Measurements from ENCODE around the gene FAHD2A.
A peak's percentile ranks its signal among the peaks of the same experiment; 100 is the strongest.

FAHD2A gene

GRCh38 chr2:95390881-95391321, 11.6 kb upstream of the FAHD2A start:
- no peak for TF ChIP-seq CTCF (IDR thresholded peaks at IDR 0.05; ENCODE audit: insufficient read depth, low read depth, low read length, missing control alignments)
- no peak for DNase-seq (ENCODE audit: low read depth)
- no peak overlapping the region for H3K4me3 ChIP-seq (ENCODE audit: low read depth, low read length)

GRCh38 chr2:95391641-95392310, 10.7 kb upstream of the FAHD2A start:
- no peak overlapping the region for H3K4me3 ChIP-seq (ENCODE audit: low read depth, low read length)
- TF ChIP-seq CTCF (IDR thresholded peaks at IDR 0.05; ENCODE audit: insufficient read depth, low read depth, low read length, missing control alignments): no peak
- no peak for DNase-seq (ENCODE audit: low read depth)

- TF ChIP-seq CTCF (IDR thresholded peaks at IDR 0.05; ENCODE audit: insufficient read depth, low read depth, low read length, missing control alignments): no peak
- DNase-seq (ENCODE audit: low read depth): no peak
- H3K4me3 ChIP-seq (ENCODE audit: low read depth, low read length): no peak overlapping the region
Observed at GRCh38 chr2:95392320-95392719, 10.2 kb upstream of the FAHD2A start.

GRCh38 chr2:95392730-95393455, 9.6 kb upstream of the FAHD2A start:
- no peak overlapping the region for H3K4me3 ChIP-seq (ENCODE audit: low read depth, low read length)
- DNase-seq (ENCODE audit: low read depth): no peak
- TF ChIP-seq CTCF (IDR thresholded peaks at IDR 0.05; ENCODE audit: insufficient read depth, low read depth, low read length, missing control alignments): peak; percentile 11

- TF ChIP-seq CTCF (IDR thresholded peaks at IDR 0.05; ENCODE audit: insufficient read depth, low read depth, low read length, missing control alignments): no peak
- no peak for DNase-seq (ENCODE audit: low read depth)
- no peak overlapping the region for H3K4me3 ChIP-seq (ENCODE audit: low read depth, low read length)
Observed at GRCh38 chr2:95393901-95394300, 8.6 kb upstream of the FAHD2A start.

- DNase-seq (ENCODE audit: low read depth): no peak
- TF ChIP-seq CTCF (IDR thresholded peaks at IDR 0.05; ENCODE audit: insufficient read depth, low read depth, low read length, missing control alignments): no peak
- no peak overlapping the region for H3K4me3 ChIP-seq (ENCODE audit: low read depth, low read length)
Observed at GRCh38 chr2:95399061-95399460, 3.4 kb upstream of the FAHD2A start.
